Suppressor macrophage treated with lipopolysaccharide for 1 hour (primary cell): ENCODE measurements around the gene ZNF506.
"Not testable (repeated sequence)": the region's sequence is repeated elsewhere in the genome, so short reads cannot be mapped to it uniquely, and the experiment has no call there.

Experiments
- DNase-seq, 3 donors: peaks; one replicate each; pipeline ENCODE4 v3.0.0-alpha.2; 2020 to 2022

ZNF506 gene

DNA sequence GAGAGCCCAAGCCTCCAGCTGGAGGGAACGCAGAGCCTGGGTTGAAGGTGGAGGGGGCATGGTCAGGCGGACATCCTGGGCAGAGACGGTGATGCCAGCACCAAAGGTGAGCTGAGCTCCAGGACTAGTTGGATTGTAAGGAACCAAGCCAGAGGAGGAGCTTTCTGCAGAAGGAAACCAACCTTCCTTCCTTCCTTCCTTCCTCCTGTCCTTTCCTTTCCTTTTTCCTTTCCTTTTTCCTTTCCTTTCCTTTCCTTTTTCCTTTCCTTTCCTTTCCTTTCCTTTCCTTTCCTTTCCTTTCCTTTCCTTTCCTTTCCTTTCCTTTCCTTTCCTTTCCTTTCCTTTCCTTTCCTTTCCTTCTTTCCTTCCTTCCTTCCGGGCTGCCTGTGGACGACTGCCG lies 77.6 kb downstream of the ZNF506 start:
- not testable (repeated sequence) for DNase-seq

- no peak for DNase-seq
Measured at GRCh38 chr19:19743176-19743575, 78.4 kb downstream of the ZNF506 start.

DNA sequence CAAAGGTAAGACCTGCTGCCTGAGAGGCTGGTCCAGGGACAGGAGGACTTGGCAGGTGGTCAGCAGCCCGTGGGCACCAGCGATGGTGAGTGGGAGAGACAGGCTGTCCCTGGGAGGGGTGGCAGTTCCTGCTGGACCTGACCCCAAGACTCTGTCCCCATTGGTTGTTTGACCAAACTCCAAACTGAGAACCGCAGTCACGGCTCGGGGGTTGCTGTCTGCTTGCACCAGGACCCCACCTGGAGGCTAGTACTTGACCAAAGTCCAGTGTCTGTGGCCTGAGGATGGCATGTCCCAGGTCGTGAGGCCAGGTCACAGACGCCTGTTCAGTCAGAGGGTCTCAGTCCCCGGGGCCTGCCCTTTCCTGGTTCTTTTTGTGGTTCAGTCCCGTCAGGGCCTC lies 78.8 kb downstream of the ZNF506 start:
- no peak for DNase-seq
